Endothelial cell of umbilical vein (primary cell): ENCODE results near the gene SEMA5A. TPM values are rescaled to one million over a fixed set of nuclear protein-coding genes. Genes with fewer than 3 reads are reported as not detected.

Source experiments
- BruUV-seq: library from RNA; stranded (reverse); fragments of 400-500 nt; replicated peaks from 2 replicates; lab custom pipeline; 2021; lab: Mats Ljungman, UMichigan
- CTCF ChIA-PET: fragments of 300-600, 350-600 bp; sonication (Branson Sonifier 250); formaldehyde crosslinking; loops from one replicate; lab custom pipeline; 2021; ENCODE audit warnings: antibody characterized with exemption, inconsistent platforms; lab: Charles Lee
- POLR2A ChIA-PET: fragments of 300-600, 350-600 bp; sonication (Branson Sonifier 250); formaldehyde crosslinking; loops from one replicate; lab custom pipeline; 2021; ENCODE audit warnings: antibody characterized with exemption, inconsistent platforms; lab: Charles Lee
- DNase-seq: peaks from one replicate; pipeline ENCODE4 v3.0.0-alpha.2; 2011; ENCODE audit warnings: low read depth, low spot score
- FAIRE-seq: peaks from 2 replicates; lab custom pipeline; 2011; peaks lifted over from hg19 to GRCh38; lab: Jason Lieb, UNC
- H2AFZ ChIP-seq: 2 replicates; pipeline ENCODE4 v1.6.0; 2012; ENCODE audit warnings: low read depth, low read length, control low read depth, inconsistent platforms
- H3K27ac ChIP-seq: 2 replicates; pipeline ENCODE4 v1.5.1; 2011; ENCODE audit warnings: low read depth, mild to moderate bottlenecking, control low read depth, low read length, moderate library complexity; ENCODE audit not compliant: insufficient read depth
- H3K27me3 ChIP-seq, 2 experiments: 2 replicates each; pipeline versions ENCODE4 v1.6.0 to v1.6.1; 2011; ENCODE audit warnings: low read length in 2 of 2, mixed read lengths in 1 of 2; ENCODE audit not compliant: control insufficient read depth in 2 of 2, insufficient read depth in 2 of 2
- H3K36me3 ChIP-seq, 2 experiments: 2 replicates in 1 of 2; 3 replicates in 1 of 2; pipeline ENCODE4 v1.5.1; 2011; ENCODE audit warnings: low read length in 2 of 2, mild to moderate bottlenecking in 1 of 2, moderate library complexity in 1 of 2; ENCODE audit not compliant: control insufficient read depth in 2 of 2, insufficient read depth in 2 of 2; ENCODE audit errors: extremely low read depth in 1 of 2
- H3K4me1 ChIP-seq: 3 replicates; pipeline ENCODE4 v1.5.1; 2011; ENCODE audit warnings: mild to moderate bottlenecking, low read length; ENCODE audit not compliant: control insufficient read depth, insufficient read depth; ENCODE audit errors: extremely low read depth
- H3K4me2 ChIP-seq: 2 replicates; pipeline ENCODE4 v1.6.1; 2011; ENCODE audit warnings: low read length, control low read depth, mixed read lengths; ENCODE audit not compliant: insufficient read depth
- H3K4me3 ChIP-seq, 3 experiments: fragments of 200-600 bp in 1 of 3; sonication (generic), shearing (Covaris generic) in 1 of 3; replicated peaks in 1 of 3; 2 replicates each; pipeline ENCODE4 v1.5.1; 2011 to 2016; ENCODE audit warnings: control low read depth in 3 of 3, low read length in 3 of 3, mild to moderate bottlenecking in 2 of 3, inconsistent platforms in 1 of 3, low read depth in 1 of 3, moderate library complexity in 1 of 3; ENCODE audit not compliant: insufficient read depth in 1 of 3
- H3K79me2 ChIP-seq: 2 replicates; pipeline ENCODE4 v1.6.0; 2012; ENCODE audit warnings: low read length, inconsistent platforms; ENCODE audit not compliant: control insufficient read depth, insufficient read depth
- H3K9ac ChIP-seq: replicated peaks from 2 replicates; pipeline ENCODE3; 2011; ENCODE audit warnings: low read length, control low read depth; ENCODE audit not compliant: insufficient read depth; ENCODE audit errors: extremely low read depth
- H3K9me1 ChIP-seq: replicated peaks from 3 replicates; pipeline ENCODE4 v1.6.0; 2011; ENCODE audit warnings: mild to moderate bottlenecking, low read length; ENCODE audit not compliant: control insufficient read depth, insufficient read depth; ENCODE audit errors: extremely low read depth
- H3K9me3 ChIP-seq: replicated peaks from 2 replicates; pipeline ENCODE4 v1.5.1; 2012; ENCODE audit warnings: low read length, inconsistent platforms; ENCODE audit not compliant: control insufficient read depth, insufficient read depth
- H4K20me1 ChIP-seq: replicated peaks from 2 replicates; pipeline ENCODE3; 2011; ENCODE audit warnings: mild to moderate bottlenecking, low read length; ENCODE audit not compliant: control insufficient read depth, insufficient read depth; ENCODE audit errors: extremely low read depth
- CTCF ChIP-seq, 2 donors: IDR thresholded peaks; 1 replicate in 1 of 2; 2 replicates in 1 of 2; pipeline ENCODE4 v1.5.1; 2011; ENCODE audit warnings: low read length in 2 of 2, mild to moderate bottlenecking in 2 of 2, moderate library complexity in 2 of 2, control low read depth in 1 of 2, inconsistent platforms in 1 of 2, low read depth in 1 of 2; ENCODE audit not compliant: insufficient read depth in 1 of 2; ENCODE audit errors: extremely low read depth in 1 of 2
- EZH2 ChIP-seq: IDR thresholded peaks from 2 replicates; pipeline ENCODE4 v1.6.1; 2012; ENCODE audit warnings: borderline replicate concordance, low read depth, mild to moderate bottlenecking, moderate library complexity, low read length, inconsistent platforms; ENCODE audit not compliant: severe bottlenecking
- FOS ChIP-seq: IDR thresholded peaks from 2 replicates; pipeline ENCODE4 v1.6.1; 2011; ENCODE audit warnings: mild to moderate bottlenecking, low read length, moderate library complexity, borderline replicate concordance; ENCODE audit not compliant: insufficient read depth
- GATA2 ChIP-seq: IDR thresholded peaks from 2 replicates; pipeline ENCODE4 v1.7.0; 2011; ENCODE audit warnings: low read depth, mild to moderate bottlenecking, moderate library complexity, mixed read lengths, low read length; ENCODE audit not compliant: insufficient read length, insufficient read depth
- JUN ChIP-seq: IDR thresholded peaks from 2 replicates; pipeline ENCODE4 v1.6.1; 2011; ENCODE audit warnings: borderline replicate concordance, low read depth; ENCODE audit not compliant: insufficient read length, insufficient read depth
- MAX ChIP-seq: IDR thresholded peaks from 2 replicates; pipeline ENCODE4 v1.6.1; 2011; ENCODE audit not compliant: insufficient read depth, insufficient read length
- MYC ChIP-seq: IDR thresholded peaks from one replicate; pipeline ENCODE4 v1.6.1; 2011; ENCODE audit warnings: mild to moderate bottlenecking, low read depth, low read length
- POLR2A ChIP-seq: IDR thresholded peaks from 2 replicates; pipeline ENCODE4 v1.6.1; 2012; ENCODE audit warnings: low read depth, mild to moderate bottlenecking, control low read depth, low read length
- POLR2AphosphoS5 ChIP-seq: IDR thresholded peaks from 2 replicates; pipeline ENCODE4 v1.6.1; 2012; ENCODE audit warnings: low read depth, mild to moderate bottlenecking, control low read depth, low read length, moderate library complexity; ENCODE audit not compliant: insufficient read depth
- dilution Hi-C: fragments of 300-500 bp; cut with MboI; formaldehyde crosslinking; loops from one replicate; pipeline ENCODE4 v1.15.0; 2019; ENCODE audit warnings: low sequenced_read_pairs; ENCODE audit not compliant: extremely low pct_ligation_motif_present
- intact Hi-C: fragments of 100-400 bp; cut with micrococcal nuclease; formaldehyde crosslinking; loops from one replicate; pipeline ENCODE4 v1.10.0; 2022
- polyA plus RNA-seq, 4 experiments: library from polyadenylated mRNA; depleted of rRNA in 3 of 4; stranded (reverse) in 3 of 4; unstranded in 1 of 4; fragments of >200 nt; gene quantifications; 2 replicates each; pipeline versions ENCODE4 v1.2.1 to v1.2.3, GENCODE V29; 2011 to 2012; ENCODE audit warnings: missing spikeins in 1 of 4
- total RNA-seq: library from RNA; stranded (reverse); gene quantifications from 2 replicates; pipeline ENCODE4 v1.2.3, GENCODE V29; 2021

Gene SEMA5A
- total and polyA plus RNA-seq, 2 donors (not counting 3 experiments of a cell fraction or from before 2014, with no cell fraction given), result 0.04 to 0.06 TPM

GRCh38 chr5:9529513-9529912 is 16.4 kb downstream of the SEMA5A start:
- intact Hi-C loops (no loop called here), dilution Hi-C loops (no loop called here)
- no peaks in the 10 kb centered on the region for H4K20me1 ChIP-seq
- TF ChIP-seq POLR2A (no peak), GATA2 (no peak), POLR2AphosphoS5 (no peak), FOS (no peak), JUN (no peak), EZH2 (no peak), MYC (no peak), MAX (no peak), CTCF (IDR thresholded peaks at IDR 0.05; ENCODE audit: extremely low read depth in 1 of 2, insufficient read depth in 1 of 2, low read depth in 1 of 2, low read length in 2 of 2) (no peak)
- no peak overlapping the region for H3K4me3 ChIP-seq
- H3K9me3 ChIP-seq, result no peaks in the 10 kb centered on the region
- no TSS peak for BruUV-seq
- no peak overlapping the region for H2AFZ ChIP-seq
- no peak for FAIRE-seq
- no peak overlapping the region for H3K27ac ChIP-seq
- H3K79me2 ChIP-seq, result no peaks in the 10 kb centered on the region
- CTCF ChIA-PET, result interaction anchor here (1.1 kb wide), 1 partner anchor 11 kb away, joined by 3 read pairs; no protein-coding TSS in a partner anchor
- H3K9me1 ChIP-seq, result no peaks in the 10 kb centered on the region
- DNase-seq, result no peak
- no peaks in the 10 kb centered on the region for H3K36me3 ChIP-seq
- no peaks in the 10 kb centered on the region for H3K4me1 ChIP-seq
- no peaks in the 10 kb centered on the region for H3K27me3 ChIP-seq
- no peak overlapping the region for H3K9ac ChIP-seq
- H3K4me2 ChIP-seq, result no peak overlapping the region
- POLR2A ChIA-PET, result no interaction called here
